H1 (cell line): ENCODE data around the gene PHETA1.

Experiments used
- HDAC2 ChIP-seq, 2 experiments: fragments of 300-600 bp in 1 of 2; sonication (generic) in 1 of 2; IDR thresholded peaks; 2 replicates each; pipeline ENCODE4 v1.6.1; 2011 to 2012; ENCODE audit warnings: low read depth in 2 of 2, low read length in 2 of 2, mild to moderate bottlenecking in 2 of 2, moderate library complexity in 2 of 2, borderline replicate concordance in 1 of 2, inconsistent platforms in 1 of 2
- JUN ChIP-seq: IDR thresholded peaks from 2 replicates; pipeline ENCODE4 v1.6.1; 2011; ENCODE audit warnings: low read depth, mild to moderate bottlenecking, improper control_type of control experiment, low read length
- JUND ChIP-seq: IDR thresholded peaks from 2 replicates; pipeline ENCODE4 v1.6.1; 2011; ENCODE audit warnings: mild to moderate bottlenecking, improper control_type of control experiment, low read length
- POLR2A ChIP-seq, 2 experiments: IDR thresholded peaks; 1 replicate in 1 of 2; 2 replicates in 1 of 2; pipeline ENCODE4 v1.6.1; 2011; ENCODE audit warnings: low read depth in 2 of 2, low read length in 2 of 2, mild to moderate bottlenecking in 2 of 2; ENCODE audit errors: control extremely low read depth in 1 of 2
- RBBP5 ChIP-seq: IDR thresholded peaks from 2 replicates; pipeline ENCODE4 v1.7.1; 2012; ENCODE audit warnings: low read depth, mild to moderate bottlenecking, inconsistent platforms, low read length, moderate library complexity, borderline replicate concordance
- TCF12 ChIP-seq: IDR thresholded peaks from 2 replicates; pipeline ENCODE4 v1.6.1; 2011; ENCODE audit warnings: low read depth, mild to moderate bottlenecking, low read length

GRCh38 chr12:111405859-111406473, 37.1 kb upstream of the PHETA1 start, which contains the start of gene SH2B3:
- TF ChIP-seq JUN (no peak), RBBP5 (peak; percentile 30; the same call in 1 of the 2 replicates), POLR2A (IDR thresholded peaks at IDR 0.05; ENCODE audit: control extremely low read depth in 1 of 2, low read depth in 2 of 2, low read length in 2 of 2) (no peak), JUND (no peak), HDAC2 (IDR thresholded peaks at IDR 0.05; ENCODE audit: borderline replicate concordance in 1 of 2, low read depth in 2 of 2, low read length in 2 of 2) (no peak), TCF12 (no peak)
